HG03575 (cell line): ENCODE data around the gene RNF151.
"Not testable (repeated sequence)": the region's sequence is repeated elsewhere in the genome, so short reads cannot be mapped to it uniquely, and the experiment has no call there.

Experiments
- ATAC-seq: cut with Tn5 transposase; IDR thresholded peaks from one replicate; pipeline ENCODE4 v1.9.1; 2021; ENCODE audit not compliant: unreplicated experiment, insufficient number of reproducible peaks, low FRiP score; ENCODE audit errors: extremely low read depth

Gene RNF151

GRCh38 chr16:1966460-1966859 is at the start of gene RNF151:
RNF151 (plus strand) TSS chr16:1966856; CDS start chr16:1966882, 26 bp downstream.
- ATAC-seq = no peak

GRCh38 chr16:1917056-1917664 is 49.5 kb upstream of the RNF151 start:
- ATAC-seq = no peak

GRCh38 chr16:1917665-1918350 is 48.8 kb upstream of the RNF151 start:
- ATAC-seq = no peak

- no peak for ATAC-seq
Measured at GRCh38 chr16:1918351-1919326, 48.0 kb upstream of the RNF151 start, which contains the start of gene HS3ST6. HS3ST6 (minus strand) TSS chr16:1918415; CDS start chr16:1918323, 92 bp downstream.

- no peak for ATAC-seq
Measured at GRCh38 chr16:1919327-1919998, 47.2 kb upstream of the RNF151 start.

- not testable (repeated sequence) for ATAC-seq
Measured at GRCh38 chr16:1920122-1920521, 46.5 kb upstream of the RNF151 start.

- no peak for ATAC-seq
Measured at GRCh38 chr16:1920727-1921171, 45.9 kb upstream of the RNF151 start.

GRCh38 chr16:1922357-1922756 is 44.3 kb upstream of the RNF151 start:
- no peak for ATAC-seq

- ATAC-seq = no peak
Measured at GRCh38 chr16:1923299-1924034, 43.2 kb upstream of the RNF151 start.

- ATAC-seq = no peak
Measured at GRCh38 chr16:1924095-1924494, 42.6 kb upstream of the RNF151 start.

GRCh38 chr16:1926271-1926670 is 40.4 kb upstream of the RNF151 start:
- no peak for ATAC-seq

- no peak for ATAC-seq
Measured at GRCh38 chr16:1929105-1929504, 37.6 kb upstream of the RNF151 start.

GRCh38 chr16:1929578-1930337 is 36.9 kb upstream of the RNF151 start:
- ATAC-seq = no peak

- no peak for ATAC-seq
Measured at GRCh38 chr16:1930338-1930720, 36.3 kb upstream of the RNF151 start.

- ATAC-seq = no peak
Measured at GRCh38 chr16:1932050-1933028, 34.3 kb upstream of the RNF151 start.

GRCh38 chr16:1933097-1933661 is 33.5 kb upstream of the RNF151 start:
- no peak for ATAC-seq
